Measurements from ENCODE around the gene CAMK2N1.

DNA sequence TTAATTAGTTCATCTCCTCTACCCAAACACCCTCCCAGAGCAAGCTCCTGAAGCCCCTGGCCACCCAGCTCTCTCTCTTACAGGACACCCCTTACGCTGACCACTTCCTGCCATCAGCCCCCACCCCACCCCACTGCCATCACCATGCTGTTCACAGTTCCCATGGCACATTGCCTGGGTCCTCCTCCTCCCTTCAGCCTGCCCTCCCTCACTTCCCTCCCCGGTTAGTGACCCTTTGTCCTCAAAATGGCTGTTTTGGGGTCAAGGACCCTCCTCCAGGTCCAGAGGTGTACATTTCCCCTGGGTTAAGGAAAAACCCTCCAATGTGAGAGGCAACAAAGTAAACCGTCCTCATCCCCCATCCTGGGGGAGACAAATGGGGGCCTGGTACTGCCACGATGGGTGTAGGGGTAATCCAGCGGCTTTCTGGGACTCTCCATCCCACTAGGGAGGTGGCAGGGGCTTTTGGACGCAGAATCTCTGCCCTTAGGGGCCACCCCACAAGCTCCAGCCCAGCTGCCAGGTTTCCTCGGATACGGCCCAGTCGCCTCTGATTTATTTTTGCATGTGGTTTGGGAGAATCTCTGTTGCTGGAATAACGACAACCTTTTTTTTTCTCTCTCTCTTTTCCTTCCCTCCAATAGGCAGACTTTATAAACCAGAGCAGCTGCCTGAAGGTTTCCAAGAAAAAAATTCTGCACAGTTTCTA, 8.5 kb downstream of the CAMK2N1 start:
- TF ChIP-seq, protein P1, sequence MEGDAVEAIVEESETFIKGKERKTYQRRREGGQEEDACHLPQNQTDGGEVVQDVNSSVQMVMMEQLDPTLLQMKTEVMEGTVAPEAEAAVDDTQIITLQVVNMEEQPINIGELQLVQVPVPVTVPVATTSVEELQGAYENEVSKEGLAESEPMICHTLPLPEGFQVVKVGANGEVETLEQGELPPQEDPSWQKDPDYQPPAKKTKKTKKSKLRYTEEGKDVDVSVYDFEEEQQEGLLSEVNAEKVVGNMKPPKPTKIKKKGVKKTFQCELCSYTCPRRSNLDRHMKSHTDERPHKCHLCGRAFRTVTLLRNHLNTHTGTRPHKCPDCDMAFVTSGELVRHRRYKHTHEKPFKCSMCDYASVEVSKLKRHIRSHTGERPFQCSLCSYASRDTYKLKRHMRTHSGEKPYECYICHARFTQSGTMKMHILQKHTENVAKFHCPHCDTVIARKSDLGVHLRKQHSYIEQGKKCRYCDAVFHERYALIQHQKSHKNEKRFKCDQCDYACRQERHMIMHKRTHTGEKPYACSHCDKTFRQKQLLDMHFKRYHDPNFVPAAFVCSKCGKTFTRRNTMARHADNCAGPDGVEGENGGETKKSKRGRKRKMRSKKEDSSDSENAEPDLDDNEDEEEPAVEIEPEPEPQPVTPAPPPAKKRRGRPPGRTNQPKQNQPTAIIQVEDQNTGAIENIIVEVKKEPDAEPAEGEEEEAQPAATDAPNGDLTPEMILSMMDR (IDR thresholded peaks at IDR 0.05; ENCODE audit: poor library complexity): no peak
- no peak for TF ChIP-seq EZH2 (IDR thresholded peaks at IDR 0.05; ENCODE audit: borderline replicate concordance)
